ENCODE data around the gene SPN.
"Not testable (repeated sequence)": the region's sequence is repeated elsewhere in the genome, so short reads cannot be mapped to it uniquely, and the experiment has no call there.

GRCh38 chr16:29616127-29616526 is 46.9 kb upstream of the SPN start:
- TF ChIP-seq CTCF (conservative IDR thresholded peaks at IDR 0.05 in 1 of 2, IDR thresholded peaks at IDR 0.05 in 1 of 2; ENCODE audit: low read depth in 1 of 2, low read length in 2 of 2); EZH2 (IDR thresholded peaks at IDR 0.05; ENCODE audit: low read length, missing control alignments): not testable (repeated sequence)
